ENCODE results near the gene CST6. TPM values are rescaled to one million over a fixed set of nuclear protein-coding genes. Genes with fewer than 3 reads are reported as not detected.
A peak's percentile ranks its signal among the peaks of the same experiment; 100 is the strongest.

The CST6 gene
- total RNA-seq, 1 donor from 2014 or later, result not detected

DNA sequence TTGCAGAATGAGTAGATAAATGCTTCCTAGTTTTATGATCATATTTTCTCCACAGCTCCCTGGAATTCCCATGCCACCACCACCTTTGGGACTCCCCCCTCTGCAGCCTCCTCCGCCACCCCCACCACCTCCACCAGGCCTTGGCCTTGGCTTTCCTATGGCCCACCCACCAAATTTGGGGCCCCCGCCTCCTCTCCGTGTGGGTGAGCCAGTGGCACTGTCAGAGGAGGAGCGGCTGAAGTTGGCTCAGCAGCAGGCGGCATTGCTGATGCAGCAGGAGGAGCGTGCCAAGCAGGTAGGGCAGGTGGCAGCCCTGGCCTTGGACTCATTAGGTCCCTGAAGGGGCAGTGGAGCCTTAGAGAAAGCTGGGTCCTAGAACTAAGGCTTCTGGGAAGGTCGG is 43.2 kb downstream of the CST6 start:
- no peak for TF ChIP-seq CTCF (IDR thresholded peaks at IDR 0.05)
- no peak for TF ChIP-seq EZH2 (IDR thresholded peaks at IDR 0.05)
- Histone ChIP-seq H3K36me3 (peaks cover 6% of the 10 kb centered on the region), H3K27ac (no peak overlapping the region), H3K4me1 (peaks cover 16% of the 10 kb centered on the region), H2AFZ (replicated peaks) (no peak overlapping the region), H3K9ac (no peak overlapping the region), H3F3A (ENCODE audit: low read depth) (peaks cover 19% of the 10 kb centered on the region), H3K79me2 (ENCODE audit: low read depth) (peaks cover 33% of the 10 kb centered on the region), H3K27me3 (no peaks in the 10 kb centered on the region), H4K20me1 (ENCODE audit: low read depth) (peaks cover 14% of the 10 kb centered on the region), H3K9me3 (ENCODE audit: low read depth) (no peaks in the 10 kb centered on the region), H3K4me3 (no peak overlapping the region), H3K4me2 (no peak overlapping the region)
- Mint-ChIP-seq H3K27me3 (ENCODE audit: insufficient read depth, low read depth) (peaks cover 5% of the 10 kb centered on the region), H3K27ac (no peak overlapping the region), H3K9me3 (no peaks in the 10 kb centered on the region), H3K36me3 (peaks cover 36% of the 10 kb centered on the region), H3K4me3 (peak overlapping the region; percentile 96), H3K4me1 (peaks cover 25% of the 10 kb centered on the region)
- DNase-seq (ENCODE audit: low spot score), result no peak

GRCh38 chr11:66056501-66056900 is 44.7 kb downstream of the CST6 start:
- no peak overlapping the region for H3K4me2 ChIP-seq
- no peak overlapping the region for H3K27ac ChIP-seq
- H3K9ac ChIP-seq, result no peak overlapping the region
- Mint-ChIP-seq H3K27me3 (ENCODE audit: insufficient read depth, low read depth) (peaks cover 5% of the 10 kb centered on the region), H3K27ac (no peak overlapping the region), H3K36me3 (peaks cover 45% of the 10 kb centered on the region), H3K4me3 (no peak overlapping the region), H3K9me3 (no peaks in the 10 kb centered on the region), H3K4me1 (peaks cover 12% of the 10 kb centered on the region)
- peaks cover 6% of the 10 kb centered on the region for H3K36me3 ChIP-seq
- no peaks in the 10 kb centered on the region for H3K9me3 ChIP-seq (ENCODE audit: low read depth)
- DNase-seq (ENCODE audit: low spot score), result no peak
- H3K79me2 ChIP-seq (ENCODE audit: low read depth), result peaks cover 33% of the 10 kb centered on the region
- peaks cover 4% of the 10 kb centered on the region for H3F3A ChIP-seq (ENCODE audit: low read depth)
- no peaks in the 10 kb centered on the region for H3K27me3 ChIP-seq
- H2AFZ ChIP-seq (replicated peaks), result no peak overlapping the region
- H4K20me1 ChIP-seq (ENCODE audit: low read depth), result peaks cover 14% of the 10 kb centered on the region
- TF ChIP-seq CTCF (IDR thresholded peaks at IDR 0.05), result no peak
- TF ChIP-seq EZH2phosphoT487 (IDR thresholded peaks at IDR 0.05), result no peak
- TF ChIP-seq EZH2 (IDR thresholded peaks at IDR 0.05), result no peak
- H3K4me3 ChIP-seq, result no peak overlapping the region
- peaks cover 6% of the 10 kb centered on the region for H3K4me1 ChIP-seq

- Mint-ChIP-seq H3K36me3 (peaks cover 62% of the 10 kb centered on the region), H3K4me1 (no peaks in the 10 kb centered on the region), H3K27ac (no peak overlapping the region), H3K9me3 (no peaks in the 10 kb centered on the region), H3K4me3 (no peak overlapping the region), H3K27me3 (ENCODE audit: insufficient read depth, low read depth) (peaks cover 5% of the 10 kb centered on the region)
- Histone ChIP-seq H2AFZ (replicated peaks) (no peak overlapping the region), H3K9ac (no peak overlapping the region), H3K4me1 (no peaks in the 10 kb centered on the region), H4K20me1 (ENCODE audit: low read depth) (peaks cover 3% of the 10 kb centered on the region), H3K4me2 (no peak overlapping the region), H3F3A (ENCODE audit: low read depth) (peaks cover 15% of the 10 kb centered on the region), H3K79me2 (ENCODE audit: low read depth) (peaks cover 3% of the 10 kb centered on the region), H3K27me3 (no peaks in the 10 kb centered on the region), H3K36me3 (peaks cover 24% of the 10 kb centered on the region), H3K9me3 (ENCODE audit: low read depth) (no peaks in the 10 kb centered on the region), H3K27ac (no peak overlapping the region), H3K4me3 (no peak overlapping the region)
- no peak for DNase-seq (ENCODE audit: low spot score)
- TF ChIP-seq EZH2phosphoT487 (IDR thresholded peaks at IDR 0.05) (no peak), EZH2 (IDR thresholded peaks at IDR 0.05) (no peak), CTCF (IDR thresholded peaks at IDR 0.05) (no peak)
Measured at GRCh38 chr11:66059966-66060680, 48.3 kb downstream of the CST6 start.

Measured in neural progenitor cell (in vitro differentiated cells).